NCI-H2171 (cell line): ENCODE results near the gene GBE1.
"Not testable (repeated sequence)": the region's sequence is repeated elsewhere in the genome, so short reads cannot be mapped to it uniquely, and the experiment has no call there.

ENCODE experiments used
- DNase-seq: peaks from one replicate; lab custom pipeline; 2025; lab: John Stamatoyannopoulos, UW

The GBE1 gene

GRCh38 chr3:81760924-81761903 lies at the start of gene GBE1:
GBE1 (minus strand) TSS chr3:81761645; CDS start chr3:81761517, 128 bp downstream.
- peak; percentile 61 for DNase-seq

DNA sequence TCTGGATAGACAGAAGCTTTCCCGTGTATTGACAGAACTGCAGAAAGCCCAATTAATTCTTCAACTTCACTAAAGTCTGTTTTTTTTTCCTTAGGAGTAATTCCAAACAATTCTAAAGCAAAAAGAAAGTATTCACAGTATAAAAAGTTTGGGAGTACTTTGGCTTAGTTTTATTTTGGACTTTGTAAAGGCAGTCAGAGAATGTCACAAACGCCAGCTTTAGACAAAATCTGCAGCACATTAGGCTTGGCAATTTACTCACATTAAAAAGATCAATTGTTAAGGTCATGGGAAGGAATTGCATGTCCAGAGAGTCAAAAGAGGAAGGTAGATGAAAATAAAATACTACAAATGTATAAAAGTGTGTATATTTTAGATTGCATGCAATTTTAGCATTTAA lies 47.5 kb upstream of the GBE1 start:
- no peak for DNase-seq

- no peak for DNase-seq
Measured at GRCh38 chr3:81799403-81799802, 38.0 kb upstream of the GBE1 start.

DNA sequence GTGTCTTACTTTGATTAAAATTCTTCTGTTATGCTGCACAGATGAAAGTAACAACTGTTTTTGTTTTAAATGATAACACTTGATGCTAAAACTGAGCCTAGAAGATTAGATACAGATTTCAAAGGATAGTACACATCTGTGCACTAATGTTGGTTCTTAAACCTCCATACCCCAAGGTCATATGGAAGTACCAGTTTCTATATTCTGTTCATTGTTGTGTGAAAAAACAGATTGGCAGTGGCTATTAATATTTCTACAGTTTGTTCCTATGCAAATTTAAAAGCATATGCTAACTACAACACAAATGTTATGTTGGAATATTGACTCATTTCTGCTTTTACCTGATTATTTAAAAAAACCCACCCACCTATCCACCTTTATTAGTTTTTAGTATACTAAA lies 32.0 kb upstream of the GBE1 start:
- DNase-seq = no peak

GRCh38 chr3:81790117-81790516 lies 28.7 kb upstream of the GBE1 start:
- DNase-seq = no peak

DNA sequence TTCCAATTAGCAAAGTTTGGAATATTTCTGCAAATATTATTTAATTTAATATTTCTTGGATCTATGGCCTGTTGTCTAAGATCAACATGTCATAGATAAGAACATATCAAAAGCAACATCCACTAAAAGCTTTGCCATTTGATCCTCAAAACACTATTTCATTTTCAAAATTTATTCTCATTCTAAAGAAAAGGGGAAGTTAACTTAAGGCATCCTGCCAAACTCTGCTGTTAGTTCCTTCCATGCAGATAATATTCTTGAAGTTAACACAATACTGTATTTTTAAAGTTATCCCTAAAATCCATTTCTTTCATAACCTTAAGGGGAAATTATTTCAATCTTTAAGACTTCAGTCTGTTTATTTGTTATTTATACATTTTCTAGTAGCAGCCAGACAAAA lies 28.2 kb upstream of the GBE1 start:
- no peak for DNase-seq

- no peak for DNase-seq
Measured at GRCh38 chr3:81788610-81789009, 27.2 kb upstream of the GBE1 start.

DNA sequence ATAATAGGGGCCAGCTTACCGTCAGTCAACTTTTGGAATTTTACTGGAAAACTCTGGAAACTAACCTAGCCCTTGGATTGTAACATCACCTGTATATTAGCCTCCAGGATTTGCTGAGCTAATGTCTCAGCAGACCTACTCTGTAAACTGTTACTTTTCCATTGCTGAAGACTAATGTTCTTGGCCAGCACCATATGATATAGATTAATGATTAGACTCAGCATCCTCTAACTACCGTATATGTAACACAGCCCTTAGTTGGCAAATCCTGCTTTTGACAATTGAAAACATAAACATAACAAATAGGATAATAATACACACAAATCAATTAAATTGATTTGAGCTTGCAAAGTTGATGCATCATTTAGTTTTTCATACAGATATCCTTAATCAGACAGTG lies 26.6 kb upstream of the GBE1 start:
- DNase-seq = no peak

DNA sequence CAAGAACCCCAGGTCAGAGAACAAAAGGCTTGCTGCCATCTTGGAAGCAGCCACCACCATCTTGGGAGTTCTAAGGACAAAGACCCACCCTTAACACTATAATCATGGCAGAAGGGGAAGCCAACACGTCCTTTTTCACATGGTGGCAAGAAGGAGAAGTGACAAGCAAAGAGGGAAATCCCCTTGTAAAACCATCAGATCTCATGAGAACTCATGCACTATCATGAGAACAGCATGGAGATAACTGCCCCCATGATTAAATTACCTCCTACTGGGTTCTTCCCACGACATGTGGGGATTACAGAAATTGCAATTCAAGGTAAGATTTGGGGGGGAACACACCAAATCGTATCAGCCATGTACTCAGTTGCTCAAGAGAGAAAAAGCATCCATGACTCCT lies 21.1 kb upstream of the GBE1 start:
- DNase-seq = no peak

DNA sequence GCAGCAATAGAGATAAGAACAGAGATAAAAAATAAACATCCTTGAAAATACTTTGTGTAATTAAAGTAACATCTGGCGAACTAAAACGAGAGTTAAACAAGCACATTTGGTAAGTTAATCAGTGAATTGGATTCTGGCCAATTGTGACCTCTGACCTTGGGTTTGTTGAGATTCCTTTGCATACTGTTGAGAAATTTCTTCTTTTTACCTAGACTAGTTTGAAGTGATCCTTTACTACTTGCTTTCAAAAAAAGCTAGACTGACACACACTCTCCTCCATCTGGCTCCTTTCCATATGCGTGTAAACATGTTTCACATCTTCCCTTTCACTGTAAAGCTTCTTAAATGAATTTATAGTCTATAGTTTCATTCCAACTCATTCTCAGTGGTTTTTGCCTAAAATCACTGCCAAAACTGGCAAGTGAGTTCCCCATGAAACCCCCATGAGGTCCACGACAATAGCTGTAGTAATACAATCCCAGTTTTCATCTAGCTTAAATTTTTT lies 17.3 kb upstream of the GBE1 start:
- no peak for DNase-seq

DNA sequence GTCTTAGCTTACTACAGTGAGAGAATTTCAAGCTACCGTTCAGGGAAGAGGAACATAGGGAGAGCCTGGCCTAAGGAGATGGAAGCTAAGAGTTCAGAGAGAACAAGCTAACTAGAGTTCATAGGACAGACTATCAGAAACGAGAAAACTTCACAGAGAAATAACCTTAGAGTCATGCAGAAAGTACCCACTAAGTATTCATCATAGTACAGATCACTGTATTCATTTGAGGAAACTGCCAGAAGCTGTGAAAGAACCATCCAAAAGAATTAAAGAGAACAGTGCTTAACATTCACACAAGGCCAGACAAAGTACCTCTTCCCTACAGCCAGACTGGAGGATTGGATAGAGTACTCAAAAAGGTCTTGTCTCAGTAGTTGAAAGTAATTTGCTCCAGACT lies 15.2 kb upstream of the GBE1 start:
- DNase-seq = no peak

- no peak for DNase-seq
Measured at GRCh38 chr3:81770710-81771109, 9.3 kb upstream of the GBE1 start.

DNA sequence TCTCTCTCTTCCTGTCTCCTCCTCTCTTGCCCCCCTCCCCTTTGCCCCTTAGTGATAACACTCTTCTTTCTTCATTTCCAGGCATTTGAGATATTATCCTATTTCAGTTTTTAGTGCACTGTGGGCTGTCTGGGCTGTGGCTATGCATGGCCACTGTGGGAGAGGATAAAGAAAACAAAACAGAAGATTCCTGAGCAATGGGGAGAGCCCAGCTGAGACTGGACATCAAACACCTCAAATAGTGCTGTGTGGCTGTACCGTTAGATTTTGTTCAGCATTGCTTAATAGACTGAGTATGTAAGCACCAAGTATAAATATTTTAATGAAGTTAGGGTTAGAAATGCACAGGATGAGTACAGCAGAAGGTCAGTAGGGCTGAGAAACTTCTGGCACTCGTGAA lies 7.9 kb upstream of the GBE1 start:
- DNase-seq = no peak

DNA sequence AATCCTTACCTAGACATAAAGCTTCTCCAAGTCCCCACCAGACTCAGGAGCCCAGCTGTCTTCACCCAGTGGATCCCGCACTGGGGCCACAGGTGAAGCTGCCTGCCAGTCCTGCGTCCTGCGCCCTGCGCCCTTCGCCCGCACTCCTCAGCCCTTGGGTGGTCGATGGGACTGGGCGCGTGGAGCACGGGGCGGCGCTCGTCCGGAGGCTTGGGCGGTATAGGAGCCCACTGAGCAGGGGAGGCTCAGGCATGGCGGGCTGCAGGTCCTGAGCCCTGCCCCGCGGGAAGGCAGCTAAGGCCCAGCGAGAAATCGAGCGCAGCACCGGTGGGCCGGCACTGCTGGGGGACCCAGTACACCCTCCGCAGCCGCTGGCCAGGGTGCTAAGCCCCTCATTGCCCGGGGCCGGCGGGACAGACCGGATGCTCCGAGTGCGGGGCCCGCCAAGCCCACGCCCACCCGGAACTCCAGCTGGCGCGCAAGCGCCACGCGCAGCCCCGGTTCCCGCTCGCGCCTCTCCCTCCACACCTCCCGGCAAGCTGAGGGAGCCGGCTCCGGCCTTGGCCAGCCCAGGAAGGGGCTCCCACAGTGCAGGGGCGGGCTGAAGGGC lies 5.9 kb upstream of the GBE1 start:
- DNase-seq = not testable (repeated sequence)

DNA sequence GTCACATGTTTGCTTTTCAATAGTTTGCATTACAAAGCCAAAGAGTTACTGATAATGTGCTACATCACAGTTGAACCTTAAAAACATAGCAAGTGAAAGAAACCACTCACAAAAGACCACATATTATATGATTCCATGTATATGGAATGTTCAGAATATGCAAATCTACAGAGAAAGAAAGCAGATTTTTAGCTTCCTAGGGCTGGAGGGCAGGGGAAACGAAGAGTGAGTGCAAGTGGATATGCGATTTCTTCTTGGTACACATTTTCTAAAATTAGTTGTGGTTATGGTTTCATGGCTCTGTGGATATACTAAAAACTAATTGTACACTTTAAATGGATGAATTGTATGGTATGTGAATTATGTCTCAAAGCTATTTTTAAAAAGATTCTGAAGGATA lies 4.0 kb upstream of the GBE1 start:
- no peak for DNase-seq

- DNase-seq = no peak
Measured at GRCh38 chr3:81764665-81765064, 3.2 kb upstream of the GBE1 start.

- no peak for DNase-seq
Measured at GRCh38 chr3:81764002-81764401, 2.6 kb upstream of the GBE1 start.

- no peak for DNase-seq
Measured at GRCh38 chr3:81763001-81763400, 1.6 kb upstream of the GBE1 start.

DNA sequence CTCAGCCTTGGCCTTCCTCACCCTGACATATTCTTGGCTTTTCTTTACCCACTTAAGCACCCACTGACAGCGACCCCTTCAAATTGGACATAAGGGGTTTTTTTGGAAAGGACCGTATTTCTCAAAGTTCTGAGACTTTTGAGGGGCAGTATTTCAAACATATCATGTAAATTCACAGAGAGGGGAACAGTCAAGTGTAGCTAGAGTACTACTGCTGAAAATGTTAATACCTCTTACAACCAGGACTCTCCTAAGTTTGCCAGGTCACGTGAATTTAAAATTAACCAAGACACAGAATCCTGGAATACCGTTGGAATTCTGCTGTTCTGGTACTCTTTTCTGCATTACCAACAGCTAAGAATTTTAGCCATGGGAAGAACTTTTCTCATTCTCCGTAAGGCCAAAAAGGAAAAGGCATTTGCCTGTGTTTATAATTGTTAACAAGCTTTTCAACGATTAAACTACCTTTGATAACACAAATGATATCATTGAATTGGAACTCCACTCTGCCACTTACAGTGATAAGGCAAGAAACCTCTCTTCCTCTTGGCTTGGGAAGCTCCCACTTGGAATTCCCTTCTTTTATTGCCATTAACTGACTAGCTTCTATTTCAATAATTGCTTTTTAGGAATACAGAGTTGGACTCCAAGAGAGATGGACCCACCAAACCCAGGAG lies 597 bp upstream of the GBE1 start:
- DNase-seq = no peak

DNA sequence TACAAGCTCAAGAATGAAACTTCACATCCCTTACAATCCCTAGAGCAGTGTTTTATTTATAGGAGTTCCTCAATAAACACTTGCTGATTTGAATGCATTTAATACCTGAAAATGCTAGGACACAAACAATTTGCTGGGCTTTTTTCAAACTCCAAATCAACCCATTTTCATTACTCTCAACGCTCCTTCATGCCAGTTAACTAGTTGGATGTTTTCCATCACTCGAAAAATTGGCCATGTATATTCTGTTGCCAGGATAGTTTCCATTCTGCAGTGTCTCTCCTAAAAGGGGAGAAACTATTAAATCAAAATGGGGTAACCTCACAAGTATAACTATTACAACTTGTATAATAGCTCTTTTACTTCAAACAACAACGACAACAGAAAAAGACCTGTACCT lies 1.2 kb downstream of the GBE1 start:
- no peak for DNase-seq

GRCh38 chr3:81758771-81759170 lies 2.7 kb downstream of the GBE1 start:
- DNase-seq = not testable (repeated sequence)

- no peak for DNase-seq
Measured at GRCh38 chr3:81758275-81758674, 3.2 kb downstream of the GBE1 start.
